Sigmoid colon (tissue), 7 donors: ENCODE measurements around the gene KRT85. TPM values are rescaled to one million over a fixed set of nuclear protein-coding genes. Genes with fewer than 3 reads are reported as not detected.

ENCODE experiments used
- DNase-seq: peaks from one replicate; pipeline ENCODE4 v3.0.0-alpha.2; 2019
- H3K27ac ChIP-seq, 4 donors: fragments of 200-600 bp; sonication (generic); one replicate each; pipeline ENCODE4 v1.5.1; 2016 to 2019; ENCODE audit warnings: mild to moderate bottlenecking in 1 of 4
- H3K27me3 ChIP-seq, 3 donors: fragments of 200-600 bp; sonication (generic); one replicate each; pipeline ENCODE4 v1.5.1; 2019; ENCODE audit warnings: mild to moderate bottlenecking in 1 of 3
- H3K36me3 ChIP-seq, 4 donors: fragments of 200-600 bp; sonication (generic); one replicate each; pipeline ENCODE4 v1.5.1; 2016 to 2019
- H3K4me1 ChIP-seq, 4 donors: fragments of 200-600 bp; sonication (generic); one replicate each; pipeline ENCODE4 v1.5.1; 2017 to 2019
- H3K4me3 ChIP-seq, 4 donors: fragments of 200-600 bp; sonication (generic); one replicate each; pipeline ENCODE4 v1.5.1; 2017 to 2019; ENCODE audit warnings: mild to moderate bottlenecking in 2 of 4, moderate library complexity in 1 of 4
- H3K9me3 ChIP-seq, 4 donors: fragments of 200-600 bp in 3 of 4; sonication (generic) in 3 of 4; one replicate each; pipeline versions ENCODE4 v1.5.1 to v1.6.1; 2013 to 2019
- EP300 ChIP-seq, 4 donors: sonication (generic); formaldehyde crosslinking; IDR thresholded peaks; one replicate each; pipeline ENCODE4 v1.6.1; 2017; ENCODE audit warnings: antibody characterized with exemption in 4 of 4
- POLR2A ChIP-seq, 2 donors: fragments of 450-650 bp; IDR thresholded peaks; one replicate each; pipeline ENCODE4 v1.6.1; 2016; ENCODE audit warnings: antibody characterized with exemption in 2 of 2, mild to moderate bottlenecking in 2 of 2, moderate library complexity in 2 of 2
- POLR2AphosphoS5 ChIP-seq, 4 donors: sonication (generic); formaldehyde crosslinking; IDR thresholded peaks; one replicate each; pipeline ENCODE4 v1.6.1; 2017; ENCODE audit warnings: antibody characterized with exemption in 4 of 4
- WGBS, 2 donors: extraction: QIAGEN DNeasy Blood & Tissue Kit; methylation state at CpG; one replicate each; pipeline ENCODE4 v1.1.7; 2013; 5-methylcytosine and 5-hydroxymethylcytosine counted together
- intact Hi-C: fragments of 100-400 bp; cut with DNase I; formaldehyde crosslinking; loops from one replicate; pipeline ENCODE4 v1.15.1; 2023
- polyA plus RNA-seq, 3 donors: library from polyadenylated mRNA; stranded (reverse); fragments of 200-250 nt; gene quantifications; one replicate each; pipeline ENCODE4 v1.2.3, GENCODE V29; 2013
- total RNA-seq, 4 donors: library from RNA; depleted of rRNA; stranded (reverse); fragments of >200 nt; gene quantifications; one replicate each; pipeline ENCODE4 v1.1.0, GENCODE V29; 2016
- TF ChIP-seq, protein P1 (sequence below), 4 experiments: fragments of 450-650 bp in 3 of 4; fragments of 200-600 bp in 1 of 4; IDR thresholded peaks; one replicate each; pipeline ENCODE4 v1.5.1; 2016 to 2019; ENCODE audit warnings: antibody characterized with exemption in 4 of 4, mild to moderate bottlenecking in 3 of 4, moderate library complexity in 2 of 4
- donor health status: healthy with polysubstance abuse.
- donor health status: Bipolar disorder and iron deficiency.
- donor health status: healthy.

Gene KRT85
- total RNA-seq (not detected), polyA plus RNA-seq (not detected)

DNA sequence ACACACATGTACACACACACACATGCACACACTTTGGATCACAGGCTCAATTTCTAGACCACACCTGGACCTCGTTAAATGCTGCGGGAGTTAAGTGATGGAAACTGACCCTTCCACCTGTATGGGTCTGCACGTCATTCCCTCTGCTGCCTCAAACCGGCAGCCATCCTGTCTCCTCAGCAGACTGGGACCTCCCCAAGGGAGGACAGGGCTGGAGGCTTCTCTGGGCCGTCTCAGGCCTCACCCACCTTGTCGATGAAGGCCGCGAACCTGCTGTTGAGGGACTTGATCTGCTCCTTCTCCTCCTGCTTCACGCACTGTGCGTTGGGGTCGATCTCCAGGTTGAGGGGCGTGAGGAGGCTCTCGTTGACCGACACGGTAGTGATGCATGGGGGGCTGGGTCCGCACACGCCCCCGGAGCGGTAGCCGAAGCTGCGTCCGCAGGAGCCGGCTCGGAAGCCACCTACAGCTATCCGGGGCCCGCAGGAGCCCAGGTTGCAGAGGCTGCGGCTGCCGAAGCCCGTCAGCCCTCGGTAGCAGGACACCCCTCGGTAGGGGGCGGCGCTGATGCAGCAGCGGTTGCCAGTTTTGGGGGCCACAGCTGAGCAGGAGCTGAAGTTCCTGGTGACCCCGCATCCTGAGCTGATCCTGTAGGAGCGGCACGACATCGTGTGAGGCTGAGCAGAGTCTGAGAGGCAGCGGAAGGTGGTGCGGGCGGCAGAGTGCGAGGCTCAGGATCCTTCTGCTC, at the start of gene KRT85:
Gene KRT85 (minus strand): TSS at position 744 of the 748 bp plus-strand sequence. CDS start 76 bp downstream, at position 668.
- Histone ChIP-seq H3K36me3 (no peaks in the 10 kb centered on the region), H3K9me3 (no peaks in the 10 kb centered on the region), H3K27me3 (no peaks in the 10 kb centered on the region), H3K4me1 (peaks cover 0 to 11% (median 0%) of the 10 kb centered on the region in 4 donors), H3K27ac (no peak within 1 kb of the TSS), H3K4me3 (no peak within 1 kb of the TSS)
- 77 to 85% methylated on average over 42 of the region's 42 CpGs for WGBS, 2 donors
- intact Hi-C loops = no loop called here
- TF ChIP-seq, protein P1, sequence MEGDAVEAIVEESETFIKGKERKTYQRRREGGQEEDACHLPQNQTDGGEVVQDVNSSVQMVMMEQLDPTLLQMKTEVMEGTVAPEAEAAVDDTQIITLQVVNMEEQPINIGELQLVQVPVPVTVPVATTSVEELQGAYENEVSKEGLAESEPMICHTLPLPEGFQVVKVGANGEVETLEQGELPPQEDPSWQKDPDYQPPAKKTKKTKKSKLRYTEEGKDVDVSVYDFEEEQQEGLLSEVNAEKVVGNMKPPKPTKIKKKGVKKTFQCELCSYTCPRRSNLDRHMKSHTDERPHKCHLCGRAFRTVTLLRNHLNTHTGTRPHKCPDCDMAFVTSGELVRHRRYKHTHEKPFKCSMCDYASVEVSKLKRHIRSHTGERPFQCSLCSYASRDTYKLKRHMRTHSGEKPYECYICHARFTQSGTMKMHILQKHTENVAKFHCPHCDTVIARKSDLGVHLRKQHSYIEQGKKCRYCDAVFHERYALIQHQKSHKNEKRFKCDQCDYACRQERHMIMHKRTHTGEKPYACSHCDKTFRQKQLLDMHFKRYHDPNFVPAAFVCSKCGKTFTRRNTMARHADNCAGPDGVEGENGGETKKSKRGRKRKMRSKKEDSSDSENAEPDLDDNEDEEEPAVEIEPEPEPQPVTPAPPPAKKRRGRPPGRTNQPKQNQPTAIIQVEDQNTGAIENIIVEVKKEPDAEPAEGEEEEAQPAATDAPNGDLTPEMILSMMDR (IDR thresholded peaks at IDR 0.05) = no peak
- TF ChIP-seq POLR2A (IDR thresholded peaks at IDR 0.05) = no peak
- TF ChIP-seq POLR2AphosphoS5 (IDR thresholded peaks at IDR 0.05) = no peak
- TF ChIP-seq EP300 (IDR thresholded peaks at IDR 0.05) = no peak
- DNase-seq = peak; percentile 53

DNA sequence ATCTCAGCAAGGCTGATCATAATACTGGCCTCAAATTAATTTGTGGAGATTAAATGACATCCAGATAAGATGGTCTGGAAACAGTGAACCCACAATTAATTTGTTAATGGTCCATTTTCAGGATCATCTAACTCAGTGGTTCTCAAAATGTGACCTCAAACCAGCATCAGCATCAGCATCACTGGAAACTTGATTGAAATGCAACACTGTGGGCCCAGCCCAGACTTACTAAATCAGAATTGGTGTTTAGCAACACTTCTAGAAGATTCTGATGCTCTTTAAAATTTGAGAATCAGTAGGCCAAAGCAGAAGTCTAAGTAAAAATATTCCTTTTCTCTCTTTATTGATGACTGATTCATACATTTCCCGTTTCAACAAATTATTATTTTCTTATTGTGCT, 49.5 kb upstream of the KRT85 start:
- H3K27ac ChIP-seq = peak overlapping the region; percentile 53 to 78 (median 62)
- no peak for TF ChIP-seq POLR2A (IDR thresholded peaks at IDR 0.05)
- TF ChIP-seq, protein P1 (IDR thresholded peaks at IDR 0.05) = no peak
- TF ChIP-seq POLR2AphosphoS5 (IDR thresholded peaks at IDR 0.05) = no peak
- no peak for TF ChIP-seq EP300 (IDR thresholded peaks at IDR 0.05)

DNA sequence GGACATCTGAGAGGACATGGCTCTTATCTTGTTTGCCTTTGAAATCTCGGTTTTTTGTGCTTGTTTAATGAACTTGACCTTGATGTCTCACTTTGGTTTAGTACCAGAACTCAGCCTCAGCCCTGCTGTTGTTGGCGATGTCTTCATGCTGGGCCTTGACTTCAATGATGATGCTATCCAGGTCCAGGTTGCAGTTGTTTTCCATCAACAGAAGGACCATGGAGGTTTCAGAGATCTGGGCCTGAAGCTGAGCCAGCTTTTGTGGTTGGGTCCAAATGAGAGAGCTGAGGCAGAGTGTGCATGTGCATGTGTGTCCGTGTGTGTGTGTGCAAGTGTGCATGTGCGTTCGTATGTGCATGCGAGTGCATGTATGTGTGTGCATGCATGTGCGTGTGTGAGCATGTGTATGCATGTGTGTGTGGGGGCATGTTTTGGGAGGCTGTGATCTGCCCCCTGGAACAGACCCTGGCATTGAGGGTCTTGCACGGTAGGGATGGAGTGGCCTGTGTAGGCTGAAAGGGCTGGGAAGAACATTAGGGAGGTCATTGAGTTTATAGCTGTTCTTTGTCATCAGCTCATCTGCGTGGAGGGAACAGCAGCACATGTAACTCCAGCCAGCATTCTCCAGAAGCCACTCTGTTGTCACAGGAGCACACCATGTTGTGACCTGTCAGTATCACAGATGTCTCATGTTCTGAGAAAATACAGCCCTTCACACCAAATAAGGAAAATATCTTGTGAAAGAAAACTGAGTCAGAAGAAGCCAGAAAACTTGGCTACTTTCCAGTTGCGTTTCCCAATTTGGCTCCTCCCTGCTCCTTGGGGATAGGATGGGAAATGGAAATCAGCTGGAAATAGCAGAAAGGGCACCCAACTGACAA, 48.8 kb upstream of the KRT85 start:
- intact Hi-C loops = no loop called here
- peak; percentile 90 for DNase-seq
- Histone ChIP-seq H3K4me3 (no peak overlapping the region), H3K36me3 (no peaks in the 10 kb centered on the region), H3K27me3 (no peaks in the 10 kb centered on the region), H3K4me1 (peaks cover 0 to 42% (median 27%) of the 10 kb centered on the region in 4 donors), H3K9me3 (no peaks in the 10 kb centered on the region), H3K27ac (peak overlapping the region; percentile 60 to 78 (median 66))
- 66 to 71% methylated on average over 10 of the region's 10 CpGs for WGBS, 2 donors
- TF ChIP-seq, protein P1 (IDR thresholded peaks at IDR 0.05) = no peak
- TF ChIP-seq EP300 (IDR thresholded peaks at IDR 0.05) = peak in 2 of 4 donors; percentile 26 to 66
- no peak for TF ChIP-seq POLR2A (IDR thresholded peaks at IDR 0.05)
- TF ChIP-seq POLR2AphosphoS5 (IDR thresholded peaks at IDR 0.05) = peak; percentile 84 to 92 (median 90)

More for the DNA sequence above, 49.5 kb upstream of the KRT85 start:
- intact Hi-C loops = no loop called here
- peaks cover 0 to 37% (median 25%) of the 10 kb centered on the region in 4 donors for H3K4me1 ChIP-seq
- no peaks in the 10 kb centered on the region for H3K9me3 ChIP-seq
- no peaks in the 10 kb centered on the region for H3K27me3 ChIP-seq
- WGBS, 2 donors = 88 to 92% methylated on average over 1 of the region's 1 CpG
- no peak for DNase-seq
- no peak overlapping the region for H3K4me3 ChIP-seq
- no peaks in the 10 kb centered on the region for H3K36me3 ChIP-seq

DNA sequence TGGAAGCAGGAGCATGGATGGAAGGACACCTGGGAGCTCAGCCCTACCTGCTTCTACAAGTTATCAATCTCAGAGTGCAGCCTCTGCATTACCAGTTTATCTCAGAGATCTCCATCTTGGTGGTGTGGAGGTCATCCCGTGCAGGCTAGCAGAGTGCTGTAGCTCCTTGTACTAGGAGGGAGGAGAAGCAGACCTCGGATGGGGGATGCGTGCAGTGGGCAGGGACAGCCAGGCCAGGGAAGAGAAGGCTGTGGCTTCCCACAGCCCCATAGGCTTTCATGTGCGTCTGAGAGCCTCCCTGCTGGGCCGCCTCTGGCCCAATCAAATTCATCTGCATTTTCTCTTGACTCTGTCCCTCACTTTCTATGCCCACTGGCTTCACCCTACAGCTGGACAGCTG, 47.7 kb upstream of the KRT85 start:
- H3K4me1 ChIP-seq = peaks cover 0 to 46% (median 29%) of the 10 kb centered on the region in 4 donors
- intact Hi-C loops = no loop called here
- H3K9me3 ChIP-seq = no peaks in the 10 kb centered on the region
- WGBS, 2 donors = 73 to 79% methylated on average over 5 of the region's 5 CpGs
- peak overlapping the region; percentile 60 to 78 (median 66) for H3K27ac ChIP-seq
- no peaks in the 10 kb centered on the region for H3K27me3 ChIP-seq
- no peak overlapping the region for H3K4me3 ChIP-seq
- no peak for DNase-seq
- TF ChIP-seq, protein P1 (IDR thresholded peaks at IDR 0.05) = no peak
- TF ChIP-seq POLR2AphosphoS5 (IDR thresholded peaks at IDR 0.05) (no peak), EP300 (IDR thresholded peaks at IDR 0.05) (no peak), POLR2A (IDR thresholded peaks at IDR 0.05) (no peak)
- no peaks in the 10 kb centered on the region for H3K36me3 ChIP-seq
